CD4-positive, alpha-beta memory T cell (primary cell): ENCODE measurements around the gene DHDH. TPM values are rescaled to one million over a fixed set of nuclear protein-coding genes. Genes with fewer than 3 reads are reported as not detected.

Experiments
- CTCF ChIA-PET: fragments of 350-600 bp; sonication (Branson Sonifier 250); formaldehyde crosslinking; loops from one replicate; lab custom pipeline; 2021; ENCODE audit warnings: inconsistent platforms; ENCODE audit not compliant: partially characterized antibody; lab: Charles Lee
- POLR2A ChIA-PET: fragments of 350-600 bp; sonication (Branson Sonifier 250); formaldehyde crosslinking; loops from one replicate; lab custom pipeline; 2021; ENCODE audit not compliant: partially characterized antibody; lab: Charles Lee
- DNase-seq, 5 donors: peaks; one replicate each; pipeline versions ENCODE4 v3.0.0 to v3.0.0-alpha.2; 2020 to 2022; ENCODE audit warnings: mixed read lengths in 1 of 5
- H3K27ac ChIP-seq: one replicate; pipeline ENCODE4 v1.7.0; 2013; ENCODE audit warnings: low read depth, low read length
- H3K27me3 ChIP-seq: 2 replicates; pipeline ENCODE4 v1.7.0; 2013; ENCODE audit warnings: mild to moderate bottlenecking, low read length, moderate library complexity; ENCODE audit not compliant: insufficient read depth
- H3K36me3 ChIP-seq: 2 replicates; pipeline ENCODE4 v1.7.0; 2013; ENCODE audit warnings: mild to moderate bottlenecking, low read length, moderate library complexity; ENCODE audit not compliant: insufficient read depth
- H3K4me1 ChIP-seq: 2 replicates; pipeline ENCODE4 v1.7.0; 2013; ENCODE audit warnings: mild to moderate bottlenecking, low read length, moderate library complexity; ENCODE audit not compliant: insufficient read depth
- H3K4me3 ChIP-seq, 2 donors: one replicate each; pipeline ENCODE4 v1.7.0; 2013; ENCODE audit warnings: low read length in 2 of 2, mild to moderate bottlenecking in 1 of 2
- H3K9me3 ChIP-seq, 2 donors: one replicate each; pipeline ENCODE4 v1.7.0; 2013; ENCODE audit warnings: low read length in 2 of 2, control low read depth in 1 of 2; ENCODE audit not compliant: control insufficient read depth in 1 of 2
- H3K27ac Mint-ChIP-seq, 7 donors: one replicate each; pipeline ENCODE4 v1.8.0; 2020 to 2021; ENCODE audit warnings: mixed read lengths in 7 of 7, mild to moderate bottlenecking in 6 of 7, inconsistent platforms in 3 of 7, moderate library complexity in 3 of 7
- H3K27me3 Mint-ChIP-seq, 2 donors: one replicate each; pipeline ENCODE4 v1.8.0; 2020 to 2021; ENCODE audit warnings: mixed read lengths in 2 of 2
- H3K36me3 Mint-ChIP-seq, 2 donors: one replicate each; pipeline ENCODE4 v1.8.0; 2020 to 2021; ENCODE audit warnings: mixed read lengths in 2 of 2, inconsistent platforms in 1 of 2, mild to moderate bottlenecking in 1 of 2
- H3K4me1 Mint-ChIP-seq, 4 donors: one replicate each; pipeline ENCODE4 v1.8.0; 2020 to 2021; ENCODE audit warnings: mixed read lengths in 4 of 4, mild to moderate bottlenecking in 1 of 4
- H3K4me3 Mint-ChIP-seq, 8 donors: one replicate each; pipeline ENCODE4 v1.8.0; 2020 to 2021; ENCODE audit warnings: mixed read lengths in 8 of 8, mild to moderate bottlenecking in 7 of 8, moderate library complexity in 6 of 8, inconsistent platforms in 3 of 8
- H3K9me3 Mint-ChIP-seq, 8 donors: one replicate each; pipeline ENCODE4 v1.8.0; 2020 to 2021; ENCODE audit warnings: mixed read lengths in 8 of 8, mild to moderate bottlenecking in 5 of 8, inconsistent platforms in 3 of 8, moderate library complexity in 1 of 8
- intact Hi-C: fragments of 100-400 bp; cut with micrococcal nuclease; formaldehyde crosslinking; loops from one replicate; pipeline ENCODE4 v1.15.1; 2023
- polyA plus RNA-seq, 2 donors: library from polyadenylated mRNA; unstranded; fragments of 300-500 nt; fragmentation: Illumina TruSeq; gene quantifications; one replicate each; pipeline ENCODE4 v1.2.3, GENCODE V29; 2021
- total RNA-seq, 2 experiments: library from RNA; stranded (reverse); gene quantifications; one replicate each; pipeline ENCODE4 v1.2.3, GENCODE V29; 2021

DHDH gene
- total and polyA plus RNA-seq, 4 experiments from 2014 or later: 0.60 to 1.6 (median 1.2) TPM

- Histone ChIP-seq H3K9me3 (no peaks in the 10 kb centered on the region), H3K27me3 (no peaks in the 10 kb centered on the region), H3K4me3 (no peak overlapping the region), H3K36me3 (peaks cover 9% of the 10 kb centered on the region), H3K4me1 (no peaks in the 10 kb centered on the region), H3K27ac (no peak overlapping the region)
- H3K27me3 Mint-ChIP-seq: no peaks in the 10 kb centered on the region
- CTCF ChIA-PET: interaction anchor here (0.8 to 2.8 kb wide), 4 partner anchors 8 to 134 kb away, joined by 3 to 19 read pairs (median 6); partner anchors contain the start of genes GYS1 and RUVBL2
- DNase-seq: peak in 4 of 5 donors; percentile 42 to 54 (median 46)
- H3K4me1 Mint-ChIP-seq: peaks cover under 1 to 6% (median 2%) of the 10 kb centered on the region in 4 donors
- no peak overlapping the region for H3K4me3 Mint-ChIP-seq
- intact Hi-C loops: no loop called here
- H3K9me3 Mint-ChIP-seq: no peaks in the 10 kb centered on the region
- peaks cover 15 to 27% of the 10 kb centered on the region in 2 donors for H3K36me3 Mint-ChIP-seq
- POLR2A ChIA-PET: interaction anchor here (0.6 to 5.9 kb wide), 3 partner anchors 9 to 17 kb away, joined by 3 to 47 read pairs (median 4); partner anchors contain the start of genes FTL, GYS1 and RUVBL2
- H3K27ac Mint-ChIP-seq: peak overlapping the region in 3 of 7 donors; percentile 35 to 44 (median 41)
These were observed 42.7 kb downstream of the DHDH start for GRCh38 chr19:48975947-48976847.

- no peak overlapping the region for H3K27ac Mint-ChIP-seq
- Histone ChIP-seq H3K9me3 (no peaks in the 10 kb centered on the region), H3K36me3 (peaks cover 9% of the 10 kb centered on the region), H3K4me1 (no peaks in the 10 kb centered on the region), H3K27me3 (no peaks in the 10 kb centered on the region), H3K27ac (no peak overlapping the region), H3K4me3 (no peak overlapping the region)
- H3K9me3 Mint-ChIP-seq: no peaks in the 10 kb centered on the region
- no peaks in the 10 kb centered on the region for H3K27me3 Mint-ChIP-seq
- CTCF ChIA-PET: interaction anchor here (1.0 to 2.8 kb wide), 5 partner anchors 8 to 135 kb away, joined by 3 to 19 read pairs (median 3); partner anchors contain the start of genes GYS1 and RUVBL2
- intact Hi-C loops: no loop called here
- POLR2A ChIA-PET: interaction anchor here (1.2 to 5.9 kb wide), 2 partner anchors 10 to 16 kb away, joined by 5 to 47 read pairs; partner anchors contain the start of genes FTL, GYS1 and RUVBL2
- H3K4me3 Mint-ChIP-seq: no peak overlapping the region
- DNase-seq: no peak
- H3K4me1 Mint-ChIP-seq: peaks cover 0 to 6% (median 2%) of the 10 kb centered on the region in 4 donors
- peaks cover 17 to 32% of the 10 kb centered on the region in 2 donors for H3K36me3 Mint-ChIP-seq
These were observed 43.6 kb downstream of the DHDH start for GRCh38 chr19:48977061-48977460.

- no peaks in the 10 kb centered on the region for H3K4me1 Mint-ChIP-seq
- no peaks in the 10 kb centered on the region for H3K27me3 Mint-ChIP-seq
- no peak overlapping the region for H3K4me3 ChIP-seq
- no peak overlapping the region for H3K27ac ChIP-seq
- intact Hi-C loops: no loop called here
- no peaks in the 10 kb centered on the region for H3K9me3 ChIP-seq
- peaks cover 15 to 25% of the 10 kb centered on the region in 2 donors for H3K36me3 Mint-ChIP-seq
- H3K27ac Mint-ChIP-seq: peak overlapping the region in 1 of 7 donors; percentile 35
- CTCF ChIA-PET: interaction anchor here (1.7 to 2.2 kb wide), 2 partner anchors 11 to 12 kb away, joined by 7 to 14 read pairs; partner anchors contain the start of genes GYS1 and RUVBL2
- H3K4me1 ChIP-seq: no peaks in the 10 kb centered on the region
- H3K27me3 ChIP-seq: no peaks in the 10 kb centered on the region
- H3K9me3 Mint-ChIP-seq: no peaks in the 10 kb centered on the region
- H3K36me3 ChIP-seq: peaks cover 10% of the 10 kb centered on the region
- POLR2A ChIA-PET: interaction anchor here (1.8 kb wide), 1 partner anchor 18 kb away, joined by 5 read pairs; no protein-coding TSS in a partner anchor
- DNase-seq: no peak
- no peak overlapping the region for H3K4me3 Mint-ChIP-seq
These were observed 48.8 kb downstream of the DHDH start for GRCh38 chr19:48982280-48982679.

GRCh38 chr19:48985711-48986110, 52.2 kb downstream of the DHDH start:
- H3K27ac Mint-ChIP-seq: no peak overlapping the region
- H3K4me3 Mint-ChIP-seq: no peak overlapping the region
- no peaks in the 10 kb centered on the region for H3K27me3 Mint-ChIP-seq
- ChIA-PET POLR2A (interaction anchor here (1.5 kb wide), 1 partner anchor 15 kb away, joined by 3 read pairs; no protein-coding TSS in a partner anchor), CTCF (interaction anchor here (0.9 to 1.8 kb wide), 2 partner anchors 15 to 197 kb away, joined by 4 read pairs; no protein-coding TSS in a partner anchor)
- Histone ChIP-seq H3K4me1 (no peaks in the 10 kb centered on the region), H3K27ac (no peak overlapping the region), H3K27me3 (no peaks in the 10 kb centered on the region), H3K36me3 (peaks cover 10% of the 10 kb centered on the region), H3K9me3 (no peaks in the 10 kb centered on the region), H3K4me3 (no peak overlapping the region)
- no peaks in the 10 kb centered on the region for H3K9me3 Mint-ChIP-seq
- intact Hi-C loops: no loop called here
- H3K4me1 Mint-ChIP-seq: peaks cover 0 to 8% (median 6%) of the 10 kb centered on the region in 4 donors
- DNase-seq: no peak
- H3K36me3 Mint-ChIP-seq: peaks cover 8 to 31% of the 10 kb centered on the region in 2 donors

- no peak overlapping the region for H3K4me3 Mint-ChIP-seq
- no peaks in the 10 kb centered on the region for H3K27me3 Mint-ChIP-seq
- peaks cover 4 to 12% (median 7%) of the 10 kb centered on the region in 4 donors for H3K4me1 Mint-ChIP-seq
- DNase-seq: no peak
- H3K27ac Mint-ChIP-seq: no peak overlapping the region
- CTCF ChIA-PET: interaction anchor here (0.9 to 1.8 kb wide), 3 partner anchors 14 to 198 kb away, joined by 3 to 4 read pairs (median 4); no protein-coding TSS in a partner anchor
- peaks cover 10% of the 10 kb centered on the region for H3K36me3 ChIP-seq
- no peaks in the 10 kb centered on the region for H3K9me3 Mint-ChIP-seq
- H3K36me3 Mint-ChIP-seq: peaks cover 8 to 31% of the 10 kb centered on the region in 2 donors
- no peaks in the 10 kb centered on the region for H3K27me3 ChIP-seq
- H3K4me3 ChIP-seq: no peak overlapping the region
- intact Hi-C loops: no loop called here
- no peak overlapping the region for H3K27ac ChIP-seq
- H3K4me1 ChIP-seq: peaks cover 4% of the 10 kb centered on the region
- no peaks in the 10 kb centered on the region for H3K9me3 ChIP-seq
- POLR2A ChIA-PET: no interaction called here
These were observed 52.7 kb downstream of the DHDH start for GRCh38 chr19:48986211-48986610.

- no peaks in the 10 kb centered on the region for H3K9me3 Mint-ChIP-seq
- Histone ChIP-seq H3K9me3 (no peaks in the 10 kb centered on the region), H3K27ac (no peak overlapping the region), H3K4me3 (no peak overlapping the region), H3K27me3 (no peaks in the 10 kb centered on the region), H3K4me1 (peaks cover 15% of the 10 kb centered on the region), H3K36me3 (peaks cover 10% of the 10 kb centered on the region)
- no peak overlapping the region for H3K4me3 Mint-ChIP-seq
- POLR2A ChIA-PET: interaction anchor here (1.0 kb wide), 1 partner anchor 11 kb away, joined by 3 read pairs; no protein-coding TSS in a partner anchor
- DNase-seq: no peak
- peak overlapping the region in 3 of 7 donors; percentile 39 to 75 (median 41) for H3K27ac Mint-ChIP-seq
- intact Hi-C loops: no loop called here
- peaks cover 4 to 24% of the 10 kb centered on the region in 2 donors for H3K36me3 Mint-ChIP-seq
- no peaks in the 10 kb centered on the region for H3K27me3 Mint-ChIP-seq
- H3K4me1 Mint-ChIP-seq: peaks cover 12 to 17% (median 12%) of the 10 kb centered on the region in 4 donors
- CTCF ChIA-PET: interaction anchor here (1.3 to 1.8 kb wide), 2 partner anchors 16 to 199 kb away, joined by 3 to 4 read pairs; no protein-coding TSS in a partner anchor
These were observed 53.8 kb downstream of the DHDH start for GRCh38 chr19:48987323-48987722.
